ENCODE results near the gene GRN.
"Not testable (repeated sequence)": the region's sequence is repeated elsewhere in the genome, so short reads cannot be mapped to it uniquely, and the experiment has no call there.

The GRN gene

DNA sequence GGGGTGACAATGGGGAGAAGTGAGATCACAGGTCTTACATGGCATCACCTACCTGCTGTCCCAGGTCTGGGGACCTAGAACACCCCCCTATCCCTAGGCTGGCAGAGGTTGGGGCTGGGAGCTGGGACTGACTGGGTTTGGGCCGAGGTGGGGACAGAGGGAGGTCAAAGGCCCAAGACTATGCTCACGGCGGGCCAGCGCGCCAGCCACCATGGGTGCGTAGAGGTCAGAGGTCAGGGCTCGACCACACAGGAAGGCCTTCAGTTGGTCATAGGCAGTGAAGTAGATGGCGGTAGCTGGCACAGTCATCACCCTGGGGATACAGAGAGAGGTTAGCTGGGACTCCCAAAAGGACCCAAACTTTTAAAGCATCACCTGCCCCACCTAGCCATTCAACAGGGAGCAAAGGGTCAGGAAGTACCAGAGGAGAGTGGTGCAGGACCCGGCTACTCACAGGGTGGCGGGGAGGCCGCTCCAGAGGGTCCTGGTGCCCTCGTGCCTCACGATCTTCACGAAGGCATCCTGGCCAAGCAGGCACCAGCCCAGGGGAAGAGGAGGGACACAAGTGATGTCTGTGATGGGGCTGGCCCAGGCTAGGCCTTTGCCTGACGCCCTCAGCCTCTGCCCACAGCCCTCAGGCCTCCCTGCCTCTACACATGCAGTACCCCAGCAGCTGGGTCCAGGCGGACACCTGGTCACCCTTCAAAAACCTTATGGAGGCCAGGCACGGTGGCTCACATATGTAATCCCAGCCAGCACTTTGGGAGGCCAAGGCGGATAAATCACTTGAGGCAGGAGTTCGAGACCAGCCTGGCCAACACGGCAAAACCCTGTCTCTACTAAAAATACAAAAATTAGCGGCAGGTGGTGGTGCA is 23.6 kb upstream of the GRN start:
- DNase-seq (ENCODE audit: low read depth in 2 of 2): no peak

DNA sequence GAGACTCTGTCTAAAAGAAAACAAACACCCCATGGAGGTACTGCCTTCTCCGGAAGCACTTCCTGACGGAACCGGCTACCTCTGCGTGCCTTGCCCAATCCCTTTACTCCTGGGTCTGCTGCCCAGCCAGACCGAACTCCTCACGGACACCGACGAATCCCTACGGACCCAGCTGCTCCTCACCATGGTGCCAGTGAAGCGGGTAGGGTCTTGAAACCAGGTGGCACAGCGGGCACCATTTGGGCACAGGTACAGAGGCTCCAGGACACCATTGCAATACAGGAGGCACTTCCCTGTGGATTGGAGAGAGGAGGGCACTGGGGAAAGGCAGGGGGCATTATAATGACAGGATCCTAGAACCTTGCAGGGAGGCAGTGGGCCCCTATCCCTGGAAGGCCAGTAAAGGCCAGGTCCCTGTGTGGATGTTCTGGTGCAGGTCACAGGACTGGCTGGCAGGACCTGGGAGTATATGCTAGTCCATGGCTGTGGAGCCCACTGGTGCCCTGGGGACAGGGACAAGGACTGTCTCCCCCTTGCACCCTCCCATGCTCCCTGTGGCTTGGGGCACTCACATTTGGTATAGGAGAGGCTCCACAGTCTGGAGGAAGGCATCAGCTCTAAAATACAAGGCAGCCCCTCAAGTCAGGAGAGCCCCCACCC is 22.7 kb upstream of the GRN start:
- DNase-seq (ENCODE audit: low read depth in 2 of 2): no peak

DNA sequence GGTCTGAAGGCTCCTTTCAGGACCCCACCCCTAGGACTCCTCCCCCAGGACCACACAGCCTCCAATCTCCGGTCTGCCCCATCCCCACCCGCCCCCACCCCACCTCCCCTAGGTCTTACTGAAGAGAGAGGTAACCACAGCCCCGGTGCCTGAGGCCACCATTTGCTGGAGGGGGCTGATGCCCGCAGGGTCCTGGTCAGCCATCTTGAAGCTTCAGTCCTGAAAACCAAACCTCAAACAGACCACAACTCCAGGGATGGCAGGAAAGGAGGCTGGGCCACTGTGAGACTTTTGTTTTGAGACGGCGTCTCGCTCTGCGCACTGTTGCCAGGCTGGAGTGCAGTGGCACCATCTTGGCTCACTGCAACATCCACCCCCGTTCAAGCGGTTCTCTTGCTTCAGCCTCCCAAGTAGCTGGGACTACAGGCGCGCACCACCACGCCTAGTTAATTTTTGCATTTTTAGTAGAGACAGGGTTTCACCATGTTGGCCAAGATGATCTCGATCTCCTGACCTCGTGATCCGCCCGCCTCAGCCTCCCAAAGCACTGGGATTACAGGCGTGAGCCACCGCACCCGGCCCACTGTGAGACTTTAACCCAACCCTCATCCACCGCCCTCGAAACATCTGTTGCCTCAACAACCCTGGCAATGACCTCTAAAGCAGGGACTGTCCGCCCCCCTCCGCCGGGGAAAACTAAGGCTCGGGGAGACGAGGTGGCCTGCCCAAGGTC is 21.6 kb upstream of the GRN start:
- no peak for DNase-seq (ENCODE audit: low read depth in 2 of 2)

DNA sequence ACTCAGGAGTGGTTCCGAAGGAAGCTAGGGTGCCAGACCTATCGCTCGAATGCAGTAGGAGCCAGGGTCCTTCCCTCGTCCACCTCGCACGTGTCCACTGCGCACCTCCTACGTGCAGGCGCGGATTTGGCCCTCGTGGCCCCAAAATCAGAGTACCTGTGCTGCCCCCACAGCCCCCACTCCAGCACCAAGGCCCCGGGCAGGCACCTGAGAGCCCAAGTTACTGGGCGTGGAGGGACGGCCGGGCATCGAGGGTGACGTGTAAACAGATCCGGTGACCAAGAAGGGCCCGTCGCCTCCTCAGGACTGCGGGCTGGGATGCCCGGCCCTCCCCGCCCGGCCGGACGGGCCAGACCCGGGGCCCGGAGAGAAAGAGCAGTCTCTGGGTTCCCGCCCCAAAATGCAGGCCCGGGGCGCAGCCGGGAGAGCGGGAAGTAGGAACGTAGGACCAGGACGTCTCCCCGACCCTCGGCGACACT is 21.0 kb upstream of the GRN start:
- no peak for DNase-seq (ENCODE audit: low read depth in 2 of 2)

DNA sequence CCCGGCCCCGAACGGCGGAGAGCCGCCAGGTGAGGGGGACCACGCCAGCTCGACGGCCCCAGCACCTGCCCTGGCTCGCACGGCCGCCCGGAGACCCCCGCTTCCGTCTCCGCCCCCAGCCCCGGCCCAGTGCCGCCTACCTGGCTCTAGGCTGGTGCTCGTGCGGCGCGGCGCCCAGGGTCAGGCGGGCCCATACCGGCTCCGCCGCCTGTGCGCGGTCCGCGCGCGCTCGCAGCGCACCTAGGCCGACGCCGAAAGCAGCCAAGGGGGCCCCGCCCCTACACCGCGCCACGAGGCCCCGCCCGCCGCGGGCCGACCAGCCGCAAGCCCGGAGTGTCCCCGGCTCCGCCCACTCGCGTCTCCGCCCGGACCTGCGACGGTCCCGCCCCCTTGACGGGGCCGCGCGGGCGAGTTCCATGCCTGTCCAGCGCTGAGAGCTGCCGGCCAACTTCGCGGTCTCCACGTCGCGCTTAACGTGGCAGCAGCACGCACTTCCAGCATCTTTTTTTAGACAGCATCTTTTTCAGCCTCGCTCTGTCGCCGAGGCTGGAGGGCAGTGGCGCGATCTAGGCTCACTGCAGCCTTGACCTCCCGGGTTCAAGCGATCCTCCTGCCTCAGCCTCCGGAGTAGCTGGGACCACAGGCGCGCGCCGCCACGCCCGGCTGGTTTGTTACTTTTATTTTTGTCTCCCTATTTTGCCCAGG is 20.4 kb upstream of the GRN start, which contains the start of gene SLC25A39:
TSS of gene SLC25A39 (minus strand) at position 253 of the 705 bp plus-strand sequence. CDS start 1,261 bp downstream, outside the sequence.
- peak; percentile 90 to 96 for DNase-seq (ENCODE audit: low read depth in 2 of 2)

DNA sequence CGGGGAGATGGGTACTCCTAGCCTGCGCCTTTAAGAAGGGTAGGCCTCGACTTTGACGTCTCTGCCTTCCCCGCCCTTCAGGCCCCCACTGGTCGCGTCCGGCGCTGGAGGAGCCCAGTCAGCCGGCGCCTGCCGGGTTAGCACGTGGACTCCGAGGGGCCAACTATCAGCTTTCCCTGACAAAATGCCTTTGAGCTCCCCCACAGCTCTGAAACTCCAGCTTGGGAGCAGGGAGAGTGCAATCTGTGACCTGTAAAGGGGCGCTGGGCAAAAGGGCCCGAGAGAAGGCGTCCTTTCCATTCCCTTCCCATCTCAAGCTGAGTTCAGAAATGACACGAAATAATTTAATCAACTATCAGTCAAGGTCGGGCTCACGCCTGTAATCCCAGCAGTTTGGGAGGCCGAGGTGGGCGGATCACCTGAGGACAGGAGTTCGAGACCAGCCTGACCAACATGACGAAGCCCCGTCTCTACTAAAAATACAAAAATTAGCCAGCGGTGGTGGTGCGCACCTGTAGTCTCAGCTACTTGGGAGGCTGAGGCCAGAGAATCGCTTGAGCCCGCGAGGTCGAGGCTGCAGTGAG is 18.1 kb upstream of the GRN start:
- DNase-seq (ENCODE audit: low read depth in 2 of 2): peak; percentile 84 to 86

DNA sequence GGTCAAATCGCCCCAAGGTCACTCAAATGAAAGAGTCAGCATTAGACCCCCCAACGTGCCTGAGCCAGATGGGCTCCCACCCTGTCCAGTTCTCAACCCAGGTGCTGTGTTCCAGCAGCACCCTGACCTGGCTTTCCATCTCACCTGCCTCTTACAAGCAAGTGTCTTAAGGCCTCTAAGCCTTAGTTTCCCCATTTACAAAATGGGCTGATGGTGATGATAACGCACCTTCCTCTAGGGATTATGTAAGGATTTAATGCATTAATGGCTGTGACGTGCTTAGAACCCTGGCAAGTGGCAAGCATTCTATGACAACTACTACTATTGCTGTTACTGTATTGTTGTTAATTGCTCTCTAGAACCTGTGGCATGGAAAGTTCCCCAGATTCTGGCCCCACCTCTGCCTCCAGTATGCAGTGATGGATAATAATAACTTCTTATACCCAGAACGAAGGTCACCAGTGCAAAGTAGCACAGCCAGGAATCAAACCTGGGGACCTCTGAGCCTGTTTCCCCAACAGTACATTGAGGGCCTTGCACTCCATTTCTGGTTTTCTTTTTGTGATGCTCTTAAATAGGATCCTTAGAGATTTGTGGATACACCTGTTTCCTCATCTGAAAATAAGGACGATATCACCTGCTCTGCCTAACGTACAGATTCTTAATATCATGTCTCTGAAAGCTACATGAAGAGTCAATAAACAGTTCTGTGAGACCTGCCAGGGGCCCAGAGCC is 17.2 kb upstream of the GRN start:
- no peak for DNase-seq (ENCODE audit: low read depth in 2 of 2)

DNA sequence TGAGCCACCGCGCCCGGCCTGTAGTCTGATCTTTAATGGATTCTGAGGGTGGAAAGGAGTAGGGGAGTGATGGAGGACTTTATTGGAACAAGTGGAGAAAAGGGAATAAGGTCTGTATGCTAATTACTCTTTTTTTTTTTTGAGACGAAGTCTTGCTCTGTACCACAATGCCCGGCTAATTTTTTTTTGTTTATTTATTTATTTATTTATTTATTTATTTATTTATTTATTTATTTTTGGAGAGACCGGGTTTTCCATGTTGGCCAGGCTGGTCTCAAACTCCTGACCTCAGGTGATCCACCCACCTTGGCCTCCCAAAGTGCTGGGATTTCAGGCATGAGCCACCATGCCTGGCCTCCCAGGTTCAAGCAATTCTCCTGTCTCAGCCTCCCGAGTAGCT is 15.6 kb upstream of the GRN start:
- DNase-seq (ENCODE audit: low read depth in 2 of 2): not testable (repeated sequence)

DNA sequence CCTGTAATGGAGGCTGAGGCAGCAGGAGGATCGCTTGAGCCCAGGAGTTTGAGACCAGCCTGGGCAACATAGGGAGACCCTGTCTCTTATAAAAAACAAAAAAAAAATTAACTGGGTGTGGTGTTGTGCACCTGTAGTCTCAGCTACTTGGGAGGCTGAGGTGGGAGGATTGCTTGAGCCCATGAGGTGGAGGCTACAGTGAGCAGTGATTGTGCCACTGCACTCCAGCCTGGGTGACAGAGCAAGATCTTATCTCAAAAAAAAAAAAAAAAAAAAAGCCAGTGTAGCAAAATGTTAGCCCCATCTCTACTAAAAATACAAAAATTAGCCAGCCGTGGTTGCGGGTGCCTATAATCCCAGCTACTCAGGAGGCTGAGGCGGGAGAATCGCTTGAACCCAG is 14.8 kb upstream of the GRN start:
- not testable (repeated sequence) for DNase-seq (ENCODE audit: low read depth in 2 of 2)

DNA sequence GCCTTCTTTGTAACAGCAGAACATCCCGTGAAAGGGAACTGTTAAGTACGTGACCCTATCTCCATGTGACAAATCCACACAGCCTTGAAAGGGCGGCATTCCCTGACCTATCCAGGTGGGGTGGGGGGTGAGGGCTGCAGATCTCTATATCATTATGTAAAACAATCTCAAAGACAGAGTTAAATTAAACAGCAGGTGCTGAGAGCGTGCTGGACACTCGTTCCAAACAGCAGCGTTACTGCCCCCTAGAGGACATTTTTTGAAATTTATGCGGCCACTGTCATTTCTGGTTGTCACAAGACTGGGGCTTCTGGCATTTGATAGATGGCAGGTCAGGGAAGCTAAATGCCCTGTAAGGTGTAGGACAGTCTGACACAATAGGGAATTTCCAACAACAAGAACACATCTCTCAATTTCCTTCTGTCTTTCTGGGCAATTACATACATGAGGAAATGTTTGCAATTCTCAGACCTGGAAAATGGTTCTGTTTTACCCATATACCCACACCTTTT is 13.8 kb upstream of the GRN start:
- DNase-seq (ENCODE audit: low read depth in 2 of 2): peak in 1 of 2 donors; percentile 70

DNA sequence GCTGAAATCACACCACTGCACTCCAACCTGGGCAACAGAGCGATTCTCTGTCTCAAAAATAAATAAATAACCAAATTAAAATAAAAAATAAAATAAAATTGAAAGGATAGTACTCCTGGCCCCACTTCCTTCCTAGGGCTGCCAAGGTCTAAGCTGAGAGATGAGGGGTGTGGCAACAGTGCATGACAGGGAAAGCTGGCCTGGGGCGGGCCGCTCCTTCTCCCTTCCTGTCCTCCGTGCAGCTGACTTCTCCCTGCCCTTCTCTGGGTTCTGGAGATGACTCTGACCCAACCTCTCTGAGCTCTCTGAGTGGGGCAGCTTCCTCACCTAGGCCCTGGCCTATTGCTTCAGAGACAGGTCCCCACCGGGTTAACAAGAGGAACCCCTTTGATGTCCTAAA is 11.7 kb upstream of the GRN start:
- no peak for DNase-seq (ENCODE audit: low read depth in 2 of 2)

DNA sequence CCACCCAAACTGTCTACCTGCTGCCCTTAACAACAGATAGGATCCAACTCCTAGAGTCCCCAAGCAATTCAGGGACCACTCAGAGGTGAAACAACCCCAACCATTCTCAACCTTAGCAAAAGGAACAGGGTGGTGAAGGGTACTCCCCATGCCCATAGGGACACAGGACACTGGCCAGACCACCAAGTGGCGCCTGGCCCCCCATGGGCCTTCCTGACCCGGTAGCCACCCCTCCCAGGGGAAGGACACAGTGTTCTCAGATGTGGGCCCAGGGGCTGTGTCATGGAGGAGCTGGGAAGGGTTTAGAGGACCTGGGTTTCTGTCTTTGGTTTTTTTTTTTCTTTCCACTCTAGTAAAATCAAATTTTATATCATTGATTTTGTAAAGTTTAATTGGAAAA is 10.8 kb upstream of the GRN start:
- no peak for DNase-seq (ENCODE audit: low read depth in 2 of 2)

DNA sequence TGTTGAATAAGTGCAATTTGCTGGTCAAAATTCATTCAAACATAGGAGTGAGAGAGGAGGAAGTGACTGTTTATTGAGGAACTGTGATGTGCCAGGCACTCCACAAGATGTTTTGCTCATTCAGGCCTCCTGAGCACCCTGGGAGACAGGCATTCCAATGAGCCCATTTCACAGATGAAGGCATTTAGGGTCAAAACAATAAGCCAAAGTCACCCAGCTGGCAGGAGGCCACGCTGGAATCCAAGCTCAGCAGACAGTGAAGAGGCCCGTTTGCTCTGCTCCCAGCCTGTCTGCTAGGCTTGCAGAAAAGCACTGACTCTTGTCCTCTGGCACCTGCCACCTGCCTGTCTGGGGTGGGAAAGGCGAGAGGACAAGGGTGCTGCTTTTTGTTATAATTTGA is 10.4 kb upstream of the GRN start:
- no peak for DNase-seq (ENCODE audit: low read depth in 2 of 2)

DNA sequence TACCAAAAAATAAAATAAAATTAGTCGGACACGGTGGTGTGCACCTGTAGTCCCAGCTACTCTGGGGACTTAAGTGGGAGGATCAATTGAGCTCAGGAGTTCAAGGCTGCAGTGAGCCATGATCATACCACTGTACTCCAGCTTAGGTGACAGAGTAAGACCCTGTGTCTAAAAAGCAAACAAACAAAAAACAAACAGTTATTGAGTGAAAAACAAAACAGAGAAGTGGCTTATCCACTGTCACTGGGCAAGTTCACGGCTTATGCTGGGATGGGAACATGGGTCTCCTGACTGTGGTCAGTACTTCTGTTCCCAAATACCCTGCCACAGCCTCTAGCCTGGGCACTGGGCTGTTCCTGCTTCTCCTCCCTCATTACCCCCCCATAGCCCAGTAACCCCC is 9.5 kb upstream of the GRN start:
- DNase-seq (ENCODE audit: low read depth in 2 of 2): no peak

DNA sequence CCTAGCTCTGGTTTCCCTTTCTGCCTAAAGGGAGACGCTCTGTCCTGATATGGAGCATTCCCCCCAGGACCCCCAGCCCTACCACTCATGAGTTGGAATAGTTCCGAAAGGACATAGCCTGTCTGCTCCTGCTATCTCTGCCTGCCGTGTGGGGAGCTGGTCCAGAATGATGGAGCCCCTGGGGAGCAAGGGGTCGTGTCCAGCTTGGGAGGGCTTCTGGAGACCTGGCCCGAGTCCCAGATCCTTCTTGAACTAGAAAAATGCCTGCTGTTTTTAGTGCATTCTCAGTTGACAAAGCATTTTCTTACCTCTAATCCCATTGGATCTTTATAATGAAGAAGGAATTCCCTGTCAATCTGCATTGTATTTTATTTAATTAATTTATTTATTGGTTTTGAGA is 9.1 kb upstream of the GRN start:
- DNase-seq (ENCODE audit: low read depth in 2 of 2): no peak

DNA sequence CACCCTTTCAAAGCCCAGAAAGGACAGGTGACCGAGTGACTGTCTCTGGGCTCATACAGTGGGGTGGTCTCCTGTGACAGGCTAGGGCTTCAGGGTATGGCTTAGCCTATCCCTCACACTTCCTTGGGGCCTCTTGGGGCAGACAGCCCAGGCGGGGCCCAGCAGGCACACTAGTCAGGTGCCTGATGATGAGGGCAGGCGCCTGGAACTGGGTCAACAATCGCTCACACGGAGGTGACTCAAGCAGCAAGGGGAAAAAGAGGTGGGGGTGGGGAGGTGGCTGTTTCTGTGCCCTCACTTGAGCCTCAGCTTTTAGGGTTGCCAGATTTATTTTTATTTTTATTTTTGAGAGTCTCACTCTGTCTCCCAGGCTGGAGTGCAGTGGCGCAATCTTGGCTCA is 6.4 kb upstream of the GRN start:
- DNase-seq (ENCODE audit: low read depth in 2 of 2): no peak

DNA sequence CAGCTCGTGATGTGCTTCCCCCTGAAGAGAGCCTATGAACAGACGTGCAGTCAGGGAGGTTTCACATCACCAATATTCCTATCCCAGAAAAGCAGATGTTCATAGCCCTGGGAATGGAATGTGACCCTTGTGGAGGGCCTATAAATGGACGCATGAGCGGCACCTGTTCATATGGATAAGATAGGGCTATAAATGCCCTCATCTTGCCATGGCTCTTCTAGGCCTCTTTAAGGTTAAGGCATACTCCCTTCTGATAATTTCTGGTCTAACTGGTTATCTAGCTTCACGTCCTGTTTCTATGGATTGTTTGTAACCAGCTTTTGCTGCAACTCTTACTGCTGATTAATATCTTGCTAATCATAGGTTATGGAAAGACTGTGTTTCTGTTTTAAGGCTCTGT is 4.5 kb upstream of the GRN start:
- DNase-seq (ENCODE audit: low read depth in 2 of 2): not testable (repeated sequence)

DNA sequence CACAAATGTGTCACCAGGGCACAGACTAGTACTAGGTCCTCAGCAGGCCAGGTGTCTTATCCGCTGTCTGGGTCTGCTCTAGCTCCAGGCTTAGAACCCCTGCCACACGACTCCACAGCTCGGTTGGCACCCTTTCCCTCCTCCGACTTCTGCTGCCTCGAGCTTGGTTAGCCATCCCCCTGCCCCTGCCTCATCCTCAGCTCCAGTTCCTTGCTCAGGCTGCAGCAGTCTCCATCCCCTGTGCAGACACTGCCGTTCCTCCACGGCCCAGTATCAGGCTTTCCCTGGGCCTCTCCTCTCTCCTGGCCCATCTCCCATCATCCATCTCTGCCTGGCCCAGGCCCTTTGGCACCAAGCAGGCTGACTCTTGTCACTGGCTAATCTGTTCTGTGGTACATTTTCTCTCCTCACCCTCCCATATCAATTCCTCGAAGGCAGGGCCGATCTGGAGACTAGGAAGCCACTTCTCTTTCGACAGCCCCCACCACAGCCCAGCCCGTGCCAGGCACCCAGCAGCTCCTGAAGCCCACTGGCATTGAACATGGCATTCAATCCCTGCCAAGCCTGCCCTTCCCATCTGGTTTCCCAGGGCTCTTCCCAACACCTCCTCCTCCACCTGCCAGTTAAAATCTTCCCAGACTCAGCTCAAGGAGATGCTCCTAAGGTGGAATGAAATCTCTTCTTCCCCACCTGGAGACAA is 1.4 kb upstream of the GRN start:
- no peak for DNase-seq (ENCODE audit: low read depth in 2 of 2)

DNA sequence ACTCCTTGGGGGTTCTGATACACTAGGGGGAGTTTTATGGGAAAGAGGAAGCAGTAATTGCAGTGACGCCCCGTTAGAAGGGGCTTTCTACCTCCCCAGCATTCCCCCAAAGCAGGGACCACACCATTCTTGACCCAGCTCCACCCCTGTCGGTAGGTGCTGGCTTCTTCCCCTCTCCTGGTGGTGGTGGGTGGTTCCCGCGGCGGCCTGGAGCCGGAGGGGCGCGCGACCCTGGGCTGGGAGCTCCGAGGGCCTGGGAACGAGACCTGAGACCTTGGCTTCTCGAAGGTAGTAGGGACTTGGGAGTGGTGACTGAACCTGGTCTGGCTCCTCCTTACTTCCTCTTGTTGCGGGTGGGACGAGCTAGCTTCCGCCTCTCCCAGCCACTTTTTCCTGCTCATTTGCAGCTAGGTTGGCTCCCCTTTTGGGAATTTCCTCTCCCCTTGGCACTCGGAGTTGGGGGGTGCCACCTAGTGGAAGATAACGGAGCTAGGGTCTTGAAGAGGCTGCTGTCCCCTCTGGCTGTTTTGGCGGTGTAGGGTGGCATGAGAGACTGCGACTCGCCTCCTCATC is 438 bp downstream of the GRN start:
- DNase-seq (ENCODE audit: low read depth in 2 of 2): peak in 1 of 2 donors; percentile 30
